Caco-2 (cell line): ENCODE results near the gene CIDEB. TPM values are rescaled to one million over a fixed set of nuclear protein-coding genes. Genes with fewer than 3 reads are reported as not detected.

Experiments used
- BruUV-seq: library from RNA; stranded (reverse); fragments of 400-500 nt; replicated peaks from 2 replicates; lab custom pipeline; 2021; lab: Mats Ljungman, UMichigan
- CTCF ChIA-PET: fragments of 300-600 bp; sonication (Branson Sonifier 250); formaldehyde crosslinking; loops from one replicate; lab custom pipeline; 2022; ENCODE audit warnings: antibody characterized with exemption; lab: Charles Lee
- POLR2A ChIA-PET: fragments of 300-600 bp; sonication (Branson Sonifier 250); formaldehyde crosslinking; loops from one replicate; lab custom pipeline; 2022; ENCODE audit warnings: antibody characterized with exemption; lab: Charles Lee
- DNase-seq, 2 experiments: peaks; one replicate each; pipeline versions ENCODE4 v3.0.0 to v3.0.0-alpha.2; 2020 to 2022
- H3K27me3 ChIP-seq: replicated peaks from 2 replicates; pipeline ENCODE4 v1.6.0; 2011; ENCODE audit warnings: low read length; ENCODE audit not compliant: control insufficient read depth, insufficient read depth
- H3K36me3 ChIP-seq: 2 replicates; pipeline ENCODE4 v1.5.1; 2011; ENCODE audit warnings: low read length; ENCODE audit not compliant: control insufficient read depth, insufficient read depth
- H3K4me1 ChIP-seq: fragments of 250-450 bp; sonication (Bioruptor Pico); 2 replicates; pipeline ENCODE4 v1.5.1; 2020; ENCODE audit warnings: mild to moderate bottlenecking
- H3K4me3 ChIP-seq: 2 replicates; pipeline ENCODE4 v1.5.1; 2011; ENCODE audit warnings: low read depth, mild to moderate bottlenecking, control low read depth, low read length
- H3K9me3 ChIP-seq: fragments of 250-450 bp; sonication (Bioruptor Pico); 2 replicates; pipeline ENCODE4 v1.5.1; 2020; ENCODE audit warnings: mild to moderate bottlenecking, moderate library complexity
- H3K27ac Mint-ChIP-seq: one replicate; pipeline ENCODE4 v1.8.0; 2022; ENCODE audit warnings: mixed read lengths; ENCODE audit not compliant: unreplicated experiment
- H3K27me3 Mint-ChIP-seq: one replicate; pipeline ENCODE4 v1.8.0; 2022; ENCODE audit warnings: mixed read lengths; ENCODE audit not compliant: insufficient read depth, unreplicated experiment
- H3K36me3 Mint-ChIP-seq: one replicate; pipeline ENCODE4 v1.8.0; 2022; ENCODE audit warnings: mild to moderate bottlenecking, mixed read lengths; ENCODE audit not compliant: insufficient read depth, unreplicated experiment
- H3K4me1 Mint-ChIP-seq: one replicate; pipeline ENCODE4 v1.8.0; 2022; ENCODE audit warnings: low read depth, mixed read lengths; ENCODE audit not compliant: unreplicated experiment
- H3K4me3 Mint-ChIP-seq: one replicate; pipeline ENCODE4 v1.8.0; 2022; ENCODE audit warnings: mild to moderate bottlenecking, moderate library complexity, mixed read lengths; ENCODE audit not compliant: unreplicated experiment
- H3K9me3 Mint-ChIP-seq: one replicate; pipeline ENCODE4 v1.8.0; 2022; ENCODE audit warnings: mixed read lengths; ENCODE audit not compliant: unreplicated experiment
- intact Hi-C: fragments of 100-400 bp; cut with micrococcal nuclease; formaldehyde crosslinking; loops from one replicate; pipeline ENCODE4 v1.10.0; 2022; ENCODE audit not compliant: unreplicated experiment
- total RNA-seq: library from RNA; stranded (reverse); gene quantifications from 2 replicates; pipeline ENCODE4 v1.2.3, GENCODE V29; 2022
- TF ChIP-seq, protein P1 (sequence below), 2 experiments: fragments of 200-600 bp in 1 of 2; IDR thresholded peaks; 1 replicate in 1 of 2; 2 replicates in 1 of 2; pipeline versions ENCODE4 v1.5.1 to v1.8.0; 2011 to 2022; ENCODE audit warnings: antibody characterized with exemption in 1 of 2, control low read depth in 1 of 2, inconsistent platforms in 1 of 2, low read depth in 1 of 2, low read length in 1 of 2, mild to moderate bottlenecking in 1 of 2, moderate library complexity in 1 of 2; ENCODE audit not compliant: insufficient read depth in 1 of 2, severe bottlenecking in 1 of 2, unreplicated experiment in 1 of 2

Gene CIDEB
- total RNA-seq, 1 experiment from 2014 or later, result 7.2 TPM

DNA sequence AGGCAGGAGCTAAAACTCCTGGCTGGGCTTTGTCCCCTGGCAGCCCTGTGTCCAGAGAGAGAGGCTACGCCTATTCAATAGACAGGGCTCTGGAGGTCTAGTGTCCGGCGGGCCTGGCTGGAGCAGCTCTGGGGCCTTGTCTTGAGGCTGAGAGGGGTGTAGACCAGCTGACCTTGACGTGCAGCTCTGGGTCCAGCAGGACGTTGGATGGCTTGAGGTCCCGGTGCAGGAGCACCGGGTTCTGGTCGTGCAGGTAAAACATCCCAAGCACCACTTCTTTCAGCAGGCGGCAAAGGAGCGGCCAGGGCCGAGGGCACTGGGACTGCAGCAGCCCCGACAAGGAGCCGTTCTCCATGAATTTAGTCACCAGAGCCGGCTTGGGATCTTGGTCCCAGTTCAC is 31.1 kb upstream of the CIDEB start:
- TF ChIP-seq, protein P1, sequence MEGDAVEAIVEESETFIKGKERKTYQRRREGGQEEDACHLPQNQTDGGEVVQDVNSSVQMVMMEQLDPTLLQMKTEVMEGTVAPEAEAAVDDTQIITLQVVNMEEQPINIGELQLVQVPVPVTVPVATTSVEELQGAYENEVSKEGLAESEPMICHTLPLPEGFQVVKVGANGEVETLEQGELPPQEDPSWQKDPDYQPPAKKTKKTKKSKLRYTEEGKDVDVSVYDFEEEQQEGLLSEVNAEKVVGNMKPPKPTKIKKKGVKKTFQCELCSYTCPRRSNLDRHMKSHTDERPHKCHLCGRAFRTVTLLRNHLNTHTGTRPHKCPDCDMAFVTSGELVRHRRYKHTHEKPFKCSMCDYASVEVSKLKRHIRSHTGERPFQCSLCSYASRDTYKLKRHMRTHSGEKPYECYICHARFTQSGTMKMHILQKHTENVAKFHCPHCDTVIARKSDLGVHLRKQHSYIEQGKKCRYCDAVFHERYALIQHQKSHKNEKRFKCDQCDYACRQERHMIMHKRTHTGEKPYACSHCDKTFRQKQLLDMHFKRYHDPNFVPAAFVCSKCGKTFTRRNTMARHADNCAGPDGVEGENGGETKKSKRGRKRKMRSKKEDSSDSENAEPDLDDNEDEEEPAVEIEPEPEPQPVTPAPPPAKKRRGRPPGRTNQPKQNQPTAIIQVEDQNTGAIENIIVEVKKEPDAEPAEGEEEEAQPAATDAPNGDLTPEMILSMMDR (IDR thresholded peaks at IDR 0.05; ENCODE audit: insufficient read depth in 1 of 2, low read depth in 1 of 2, low read length in 1 of 2, severe bottlenecking in 1 of 2, unreplicated experiment in 1 of 2), result no peak
- DNase-seq, result no peak
- no TSS peak for BruUV-seq
- POLR2A ChIA-PET, result no interaction called here
- Histone ChIP-seq H3K4me3 (no peak overlapping the region), H3K4me1 (0 out of 2 replicates have a peak, but pooled peaks cover 7% of the 10 kb centered on the region), H3K36me3 (no peaks in the 10 kb centered on the region), H3K9me3 (no peaks in the 10 kb centered on the region), H3K27me3 (no peaks in the 10 kb centered on the region; the same call in 1 of the 2 replicates)
- H3K9me3 Mint-ChIP-seq, result no peaks in the 10 kb centered on the region
- peaks cover 2% of the 10 kb centered on the region for H3K4me1 Mint-ChIP-seq
- peaks cover 3% of the 10 kb centered on the region for H3K27me3 Mint-ChIP-seq
- H3K36me3 Mint-ChIP-seq, result no peaks in the 10 kb centered on the region
- CTCF ChIA-PET, result interaction anchor here (1.7 kb wide), 1 partner anchor 93 kb away, joined by 6 read pairs; no protein-coding TSS in a partner anchor
- H3K27ac Mint-ChIP-seq, result no peak overlapping the region
- no peak overlapping the region for H3K4me3 Mint-ChIP-seq
- intact Hi-C loops, result no loop called here

DNA sequence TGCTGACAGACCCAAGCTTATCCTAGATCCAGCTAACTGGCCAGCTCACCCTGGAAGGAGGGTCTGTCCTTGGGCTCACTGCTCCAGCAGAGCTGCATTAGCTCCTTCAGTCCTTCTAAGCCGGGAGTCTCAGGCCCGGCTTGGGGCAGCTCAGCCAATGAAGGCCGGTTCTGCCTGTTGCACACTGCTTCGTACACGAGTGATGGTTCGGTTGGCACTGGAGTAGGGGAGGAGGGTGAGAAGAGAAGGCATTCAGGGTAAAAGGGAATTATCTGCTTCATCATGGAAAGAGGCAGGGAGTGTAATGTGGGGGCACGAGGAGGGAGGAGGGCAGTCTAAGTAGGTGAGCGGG is 30.0 kb upstream of the CIDEB start:
- intact Hi-C loops, result no loop called here
- peaks cover under 1% of the 10 kb centered on the region for H3K36me3 Mint-ChIP-seq
- Histone ChIP-seq H3K9me3 (no peaks in the 10 kb centered on the region), H3K4me3 (no peak overlapping the region), H3K27me3 (no peaks in the 10 kb centered on the region; the same call in 1 of the 2 replicates), H3K36me3 (no peaks in the 10 kb centered on the region), H3K4me1 (peaks cover 14% of the 10 kb centered on the region)
- TF ChIP-seq, protein P1 (IDR thresholded peaks at IDR 0.05; ENCODE audit: insufficient read depth in 1 of 2, low read depth in 1 of 2, low read length in 1 of 2, severe bottlenecking in 1 of 2, unreplicated experiment in 1 of 2), result no peak
- no peaks in the 10 kb centered on the region for H3K9me3 Mint-ChIP-seq
- H3K4me3 Mint-ChIP-seq, result no peak overlapping the region
- ChIA-PET POLR2A (interaction anchor here (0.8 kb wide), 1 partner anchor 104 kb away, joined by 5 read pairs; no protein-coding TSS in a partner anchor), CTCF (interaction anchor here (1.7 kb wide), 1 partner anchor 94 kb away, joined by 6 read pairs; no protein-coding TSS in a partner anchor)
- peaks cover 3% of the 10 kb centered on the region for H3K27me3 Mint-ChIP-seq
- H3K27ac Mint-ChIP-seq, result no peak overlapping the region
- no TSS peak for BruUV-seq
- no peak for DNase-seq
- no peaks in the 10 kb centered on the region for H3K4me1 Mint-ChIP-seq

DNA sequence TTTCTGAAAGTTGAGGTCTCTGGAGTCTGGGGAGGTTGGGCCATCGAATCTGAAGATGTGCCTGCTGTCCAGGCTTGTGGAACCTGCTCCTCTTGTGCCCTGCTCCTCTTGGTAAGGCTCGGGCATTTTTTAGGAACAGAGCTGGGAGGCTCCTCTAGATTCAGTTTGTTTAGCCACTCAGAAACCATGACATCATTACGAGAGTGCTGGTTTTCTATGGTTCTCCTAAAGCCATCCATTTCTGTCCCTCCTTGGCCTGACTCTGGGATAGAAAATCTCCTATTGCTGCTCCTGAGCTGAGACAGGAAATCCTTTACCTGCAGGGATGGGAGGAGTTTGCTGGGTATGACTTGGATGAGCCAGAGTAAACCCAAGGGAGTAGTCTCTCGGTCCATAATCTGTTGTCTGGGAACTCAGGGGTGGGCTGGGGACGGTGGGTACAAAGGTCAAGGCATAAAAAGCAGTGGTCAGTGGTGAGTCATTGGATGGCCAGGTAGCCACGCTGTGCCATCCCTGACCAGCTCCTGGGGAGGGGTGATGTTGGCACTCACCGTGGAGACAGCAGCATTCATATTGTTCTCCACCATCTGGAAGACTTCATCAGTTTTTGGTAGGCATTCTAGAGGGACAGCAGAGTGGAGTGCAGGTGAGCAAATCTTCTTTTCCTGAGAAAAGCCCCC is 29.5 kb upstream of the CIDEB start:
- no peaks in the 10 kb centered on the region for H3K9me3 Mint-ChIP-seq
- Histone ChIP-seq H3K4me3 (no peak overlapping the region), H3K9me3 (no peaks in the 10 kb centered on the region), H3K4me1 (peaks cover 15% of the 10 kb centered on the region), H3K36me3 (no peaks in the 10 kb centered on the region), H3K27me3 (no peaks in the 10 kb centered on the region; the same call in 1 of the 2 replicates)
- BruUV-seq, result no TSS peak
- no peak for DNase-seq
- ChIA-PET CTCF (no interaction called here), POLR2A (interaction anchor here (0.8 kb wide), 1 partner anchor 105 kb away, joined by 5 read pairs; no protein-coding TSS in a partner anchor)
- peaks cover under 1% of the 10 kb centered on the region for H3K27me3 Mint-ChIP-seq
- peaks cover 2% of the 10 kb centered on the region for H3K4me1 Mint-ChIP-seq
- H3K27ac Mint-ChIP-seq, result no peak overlapping the region
- H3K4me3 Mint-ChIP-seq, result no peak overlapping the region
- TF ChIP-seq, protein P1 (IDR thresholded peaks at IDR 0.05; ENCODE audit: insufficient read depth in 1 of 2, low read depth in 1 of 2, low read length in 1 of 2, severe bottlenecking in 1 of 2, unreplicated experiment in 1 of 2), result no peak
- peaks cover 5% of the 10 kb centered on the region for H3K36me3 Mint-ChIP-seq
- intact Hi-C loops, result no loop called here
